ENCODE results near the gene PRKN. TPM values are rescaled to one million over a fixed set of nuclear protein-coding genes. Genes with fewer than 3 reads are reported as not detected.

PRKN gene
- total RNA-seq, 1 experiment from 2014 or later: 2.0 TPM

- Histone ChIP-seq H2BK5ac (ENCODE audit: insufficient read length, low read length) (no peak overlapping the region), H2AFZ (ENCODE audit: low read length) (no peak overlapping the region), H4K20me1 (ENCODE audit: control insufficient read depth, insufficient read depth, insufficient read length) (no peaks in the 10 kb centered on the region), H3K27me3 (ENCODE audit: insufficient read depth, low read length) (no peaks in the 10 kb centered on the region), H3K23ac (ENCODE audit: insufficient read length, low read depth, low read length) (no peak overlapping the region), H3T11ph (ENCODE audit: low read length) (no peak overlapping the region), H2BK20ac (ENCODE audit: low read depth, low read length, poor library complexity, severe bottlenecking) (no peak overlapping the region), H3K27ac (ENCODE audit: insufficient read length, low read depth, low read length) (no peak overlapping the region), H2BK15ac (ENCODE audit: low read depth, low read length) (no peak overlapping the region), H3K4me1 (ENCODE audit: insufficient read depth, low read length) (no peaks in the 10 kb centered on the region), H2AK5ac (ENCODE audit: insufficient read length, low read length) (no peak overlapping the region), H3K79me1 (ENCODE audit: insufficient read depth, low read depth, low read length, poor library complexity, severe bottlenecking) (no peaks in the 10 kb centered on the region), H2BK120ac (ENCODE audit: low read depth, low read length, poor library complexity, severe bottlenecking) (no peak overlapping the region), H3K14ac (ENCODE audit: insufficient read depth, low read length) (no peak overlapping the region), H3K56ac (ENCODE audit: insufficient read length, low read depth, low read length) (no peak overlapping the region), H3K4ac (ENCODE audit: low read depth, low read length) (no peak overlapping the region), H2BK12ac (ENCODE audit: insufficient read length, low read depth, low read length) (no peak overlapping the region), H4K8ac (replicated peaks; ENCODE audit: insufficient read length, low read depth, low read length) (no peak overlapping the region), H3K9me3 (ENCODE audit: control insufficient read depth, low read depth, low read length) (peaks cover 8% of the 10 kb centered on the region), H3K9ac (ENCODE audit: extremely low read depth, insufficient read length, low read length) (no peak overlapping the region), H4K91ac (ENCODE audit: insufficient read length, low read depth, low read length) (no peak overlapping the region), H3K23me2 (ENCODE audit: insufficient read length, low read depth, low read length, poor library complexity, severe bottlenecking) (no peaks in the 10 kb centered on the region), H3K4me2 (ENCODE audit: insufficient read depth, insufficient read length, low read length) (no peak overlapping the region), H3K79me2 (ENCODE audit: insufficient read depth, low read length) (no peaks in the 10 kb centered on the region), H4K5ac (ENCODE audit: insufficient read length, low read depth, low read length) (no peak overlapping the region), H3K18ac (ENCODE audit: insufficient read length, low read depth, low read length) (no peak overlapping the region)
- no peak overlapping the region for H3K4me3 Mint-ChIP-seq
- no peak for DNase-seq
- H3K9me3 Mint-ChIP-seq: peaks cover 8 to 10% of the 10 kb centered on the region in 2 experiments; a peak in 3 of 5 replicates
- peaks cover 2 to 3% of the 10 kb centered on the region in 2 experiments; a peak in 1 of 4 replicates for H3K4me1 Mint-ChIP-seq
- WGBS (ENCODE audit: extremely low coverage, insufficient read length, low lambda C conversion rate): no CpG with 5 or more reads among the region's 4 CpGs
- no peaks in the 10 kb centered on the region for H3K36me3 Mint-ChIP-seq (ENCODE audit: insufficient read depth in 1 of 3, low read depth in 3 of 3)
- peaks cover 5% of the 10 kb centered on the region for H3K27me3 Mint-ChIP-seq (ENCODE audit: low read depth)
- no peak overlapping the region for H3K27ac Mint-ChIP-seq
- no peak for TF ChIP-seq CTCF (conservative IDR thresholded peaks at IDR 0.05)
Observed at GRCh38 chr6:161624111-161624510, 1103.5 kb downstream of the PRKN start.
